Measurements from ENCODE around the gene LCAT.
A peak's percentile ranks its signal among the peaks of the same experiment; 100 is the strongest.
"Not testable (repeated sequence)": the region's sequence is repeated elsewhere in the genome, so short reads cannot be mapped to it uniquely, and the experiment has no call there.

The LCAT gene

GRCh38 chr16:67931712-67932461 lies 12.0 kb downstream of the LCAT start, which contains the start of gene CTRL:
Gene CTRL (minus strand): TSS chr16:67931862. CDS start chr16:67931852, 10 bp downstream.
- DNase-seq, result no peak

GRCh38 chr16:67930678-67931211 lies 13.2 kb downstream of the LCAT start:
- no peak for DNase-seq

DNA sequence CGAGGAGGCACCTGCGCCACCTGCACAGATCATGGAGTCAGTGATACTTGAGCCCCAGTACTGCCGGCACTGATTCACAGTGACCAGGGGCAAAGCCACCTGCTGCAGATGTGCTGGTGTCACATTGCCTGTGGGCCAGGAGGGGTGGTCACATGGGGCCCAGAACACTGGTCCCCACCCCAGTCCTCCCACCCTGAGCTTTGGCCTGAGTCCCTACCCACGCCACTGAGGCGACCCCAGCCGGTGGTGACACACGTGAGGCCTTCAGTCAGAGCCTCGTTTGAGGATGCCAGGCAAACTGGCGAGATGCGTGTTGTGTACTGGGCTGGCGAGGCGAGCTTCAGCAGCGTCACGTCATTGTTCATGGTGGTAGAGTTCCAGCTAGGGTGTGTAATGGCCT lies 13.7 kb downstream of the LCAT start:
- no peak for DNase-seq

DNA sequence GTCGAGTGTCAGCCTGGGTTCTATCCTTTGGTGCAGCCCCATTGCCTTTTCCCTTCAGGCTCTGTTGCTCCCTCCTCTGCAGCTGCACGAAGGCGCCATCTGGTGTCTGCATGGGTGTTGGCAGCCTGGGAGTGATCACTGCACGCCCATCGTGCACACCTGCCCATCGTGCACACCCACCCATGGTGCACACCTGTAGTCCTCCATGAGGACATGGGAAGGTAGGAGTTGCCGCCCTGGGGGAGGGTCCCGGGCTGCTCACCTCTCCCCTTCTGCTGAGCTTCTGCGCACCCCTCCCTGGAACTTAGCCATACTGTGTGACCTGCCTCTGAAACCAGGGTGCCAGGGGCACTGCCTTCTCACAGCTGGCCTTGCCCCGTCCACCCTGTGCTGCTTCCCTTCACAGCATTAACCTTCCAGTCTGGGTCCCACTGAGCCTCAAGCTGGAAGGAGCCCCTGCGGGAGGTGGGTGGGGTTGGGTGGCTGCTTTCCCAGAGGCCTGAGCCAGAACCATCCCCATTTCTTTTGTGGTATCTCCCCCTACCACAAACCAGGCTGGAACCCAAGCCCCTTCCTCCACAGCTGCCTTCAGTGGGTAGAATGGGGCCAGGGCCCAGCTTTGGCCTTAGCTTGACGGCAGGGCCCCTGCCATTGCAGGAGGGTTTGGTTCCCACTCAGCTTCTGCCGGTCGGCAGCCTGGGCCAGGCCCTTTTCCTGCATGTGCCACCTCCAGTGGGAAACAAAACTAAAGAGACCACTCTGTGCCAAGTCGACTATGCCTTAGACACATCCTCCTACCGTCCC lies 15.2 kb downstream of the LCAT start:
- DNase-seq, result peak; percentile 61

DNA sequence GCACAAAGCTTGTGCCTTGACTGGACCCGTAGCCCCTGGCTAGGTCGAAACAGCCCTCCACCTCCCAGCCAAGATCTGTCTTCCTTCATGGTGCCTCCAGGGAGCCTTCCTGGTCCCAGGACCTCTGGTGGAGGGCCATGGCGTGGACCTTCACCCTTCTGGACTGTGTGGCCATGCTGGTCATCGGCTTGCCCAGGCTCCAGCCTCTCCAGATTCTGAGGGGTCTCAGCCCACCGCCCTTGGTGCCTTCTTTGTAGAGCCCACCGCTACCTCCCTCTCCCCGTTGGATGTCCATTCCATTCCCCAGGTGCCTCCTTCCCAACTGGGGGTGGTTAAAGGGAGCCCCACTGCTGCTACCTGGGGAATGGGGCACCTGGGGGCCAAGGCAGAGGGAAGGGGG lies 15.8 kb downstream of the LCAT start:
- no peak for DNase-seq

- no peak for DNase-seq
These were observed 16.6 kb downstream of the LCAT start for GRCh38 chr16:67927131-67927941.

- no peak for DNase-seq
These were observed 17.7 kb downstream of the LCAT start for GRCh38 chr16:67926181-67926750.

DNA sequence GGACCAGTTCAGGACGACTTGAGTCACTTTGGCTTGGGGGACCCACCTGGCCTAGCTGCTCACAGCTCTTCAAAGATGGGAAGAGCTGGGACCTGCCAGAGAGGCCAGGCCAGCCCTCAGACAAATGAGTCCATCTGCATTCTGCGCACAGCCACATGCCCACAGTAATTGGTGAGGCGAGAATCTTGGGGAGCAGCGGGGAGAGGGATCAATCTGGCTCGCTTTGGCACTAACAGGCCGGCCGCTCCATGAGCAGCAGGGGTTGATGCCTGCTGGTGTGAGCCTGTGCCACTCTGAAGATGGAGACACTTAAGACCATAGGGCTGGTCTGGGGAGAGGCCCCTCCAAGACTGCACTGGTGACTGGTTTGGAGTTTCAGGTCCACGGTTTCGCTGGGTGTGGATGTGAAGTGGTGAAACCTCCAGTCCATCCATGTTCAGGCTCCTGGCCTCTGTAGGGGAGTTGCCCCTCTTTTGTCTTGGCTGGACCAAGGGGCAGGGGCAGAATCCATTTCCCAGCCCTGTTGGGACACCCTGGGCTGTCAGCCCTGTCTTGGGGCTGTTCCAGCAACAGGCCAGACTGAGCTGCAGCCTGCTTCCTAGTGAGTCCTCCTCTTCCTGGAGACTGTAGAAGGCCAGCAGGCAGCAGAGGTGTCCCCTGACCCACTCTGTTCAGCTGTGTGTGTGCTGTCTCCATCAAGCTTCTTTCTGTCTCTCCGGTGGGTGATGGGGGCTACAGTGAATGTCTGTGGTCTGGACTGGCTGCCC lies 19.6 kb downstream of the LCAT start:
- no peak for DNase-seq

- DNase-seq, result no peak
These were observed 20.4 kb downstream of the LCAT start for GRCh38 chr16:67923414-67924116.

DNA sequence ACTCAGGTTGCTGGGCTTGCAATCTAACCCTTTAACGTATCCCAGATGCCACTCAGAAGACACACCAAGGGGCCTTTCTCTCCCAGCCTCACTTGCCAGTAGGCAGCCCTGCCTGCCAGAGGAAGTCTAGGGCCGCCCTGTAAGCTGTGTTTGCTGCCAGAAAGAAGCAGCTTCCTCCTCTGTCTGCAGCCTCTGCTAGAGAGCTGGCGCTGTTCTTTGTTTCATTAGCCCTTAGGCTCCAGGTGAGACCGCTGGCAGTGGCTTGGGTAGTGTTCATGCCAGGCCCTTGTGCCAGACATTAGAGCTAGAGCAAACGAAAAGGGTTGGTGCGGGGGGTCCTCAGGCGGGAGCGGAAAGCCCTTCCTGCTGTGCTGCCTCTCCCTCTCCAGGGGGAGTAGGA lies 21.2 kb downstream of the LCAT start:
- no peak for DNase-seq

DNA sequence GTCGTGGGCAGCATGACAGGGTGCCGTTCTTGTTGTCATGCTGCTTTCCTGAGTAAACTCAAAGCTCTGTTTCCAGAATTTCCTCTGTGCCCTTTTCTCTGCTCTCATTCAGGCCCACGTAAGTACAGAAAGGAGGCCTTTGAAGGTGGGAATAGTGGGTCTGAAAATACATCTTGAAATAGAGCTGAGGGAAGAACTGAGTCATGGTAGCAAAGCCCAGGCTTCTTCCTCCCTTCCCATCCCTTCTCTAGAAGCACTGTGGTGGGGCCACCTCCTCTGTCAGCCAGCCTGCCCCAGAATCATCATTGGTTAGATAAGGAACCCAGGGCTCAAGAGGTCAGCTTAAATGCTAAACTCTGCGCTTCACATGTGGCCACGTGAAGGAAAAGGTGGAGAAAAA lies 21.7 kb downstream of the LCAT start:
- no peak for DNase-seq

- no peak for DNase-seq
These were observed 24.2 kb downstream of the LCAT start for GRCh38 chr16:67919622-67920221.

GRCh38 chr16:67917852-67918236 lies 26.1 kb downstream of the LCAT start:
- no peak for DNase-seq

- no peak for DNase-seq
These were observed 26.6 kb downstream of the LCAT start for GRCh38 chr16:67917140-67917851.

GRCh38 chr16:67915831-67916723 lies 27.8 kb downstream of the LCAT start:
- no peak for DNase-seq

DNA sequence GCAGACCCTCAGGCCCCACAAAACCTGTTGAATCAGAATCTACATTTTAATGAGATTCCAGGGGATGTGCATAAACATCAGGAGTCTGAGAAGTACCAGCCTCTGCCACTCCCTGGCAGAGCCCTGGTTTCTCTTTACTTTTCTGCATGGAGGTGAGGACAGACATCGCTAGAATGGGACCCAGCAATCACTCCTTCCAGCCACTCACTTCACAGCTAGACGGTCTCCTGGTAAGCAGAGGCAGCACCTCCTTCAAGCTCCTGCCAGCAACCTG lies 28.5 kb downstream of the LCAT start:
- DNase-seq, result not testable (repeated sequence)

GRCh38 chr16:67914758-67915495 lies 29.0 kb downstream of the LCAT start:
- DNase-seq, result no peak

DNA sequence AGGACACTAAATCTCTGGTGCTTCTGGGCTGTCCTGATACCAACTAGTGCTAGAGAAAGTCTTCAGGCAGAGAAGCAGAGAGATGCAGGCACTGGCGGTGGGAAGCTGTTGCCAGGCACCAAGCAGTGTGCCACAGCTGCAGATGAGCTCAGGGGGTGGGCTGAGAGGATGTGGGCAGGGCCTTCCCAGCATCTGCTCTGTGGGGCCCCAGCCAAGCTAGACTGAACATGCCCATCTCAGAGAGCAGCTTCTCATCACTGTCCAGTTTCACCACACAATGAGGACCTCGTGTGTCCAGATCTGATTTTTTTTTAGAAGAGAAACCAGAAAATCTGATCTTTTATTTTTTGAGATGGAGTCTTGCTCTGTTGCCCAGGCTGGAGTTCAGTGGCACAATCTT lies 33.8 kb downstream of the LCAT start:
- DNase-seq, result no peak
